NCI-H1417 treated with DMSO at 0.1 percent for 48 hours (cell line): Measurements from ENCODE around the gene RPGR.

ENCODE experiments used
- DNase-seq: peaks from one replicate; lab custom pipeline; 2025; lab: John Stamatoyannopoulos, UW

RPGR gene

GRCh38 chrX:38327775-38328081 is 419 bp upstream of the RPGR start:
- DNase-seq = no peak

DNA sequence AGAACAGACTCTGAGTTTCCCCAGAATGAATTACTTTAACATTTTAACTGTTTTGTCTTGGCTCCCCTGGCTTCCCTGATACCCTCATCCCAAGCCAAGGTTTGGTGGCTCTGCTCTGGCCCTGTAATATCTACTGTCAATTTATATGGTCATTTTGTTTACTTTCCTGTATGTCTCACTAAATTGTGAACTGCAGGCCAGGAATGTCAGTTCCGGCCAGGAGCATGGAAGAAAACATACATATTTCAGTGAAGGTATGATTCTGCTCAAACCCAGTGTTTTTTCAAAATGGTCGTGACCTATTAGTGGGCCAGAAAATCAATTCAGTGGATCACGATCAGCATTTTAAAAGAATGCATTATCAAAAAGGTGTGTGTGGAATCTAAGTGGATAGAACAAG is 1.2 kb downstream of the RPGR start:
- no peak for DNase-seq

- no peak for DNase-seq
These were observed 6.5 kb downstream of the RPGR start for GRCh38 chrX:38320819-38321218.

GRCh38 chrX:38318606-38319005 is 8.7 kb downstream of the RPGR start:
- no peak for DNase-seq

DNA sequence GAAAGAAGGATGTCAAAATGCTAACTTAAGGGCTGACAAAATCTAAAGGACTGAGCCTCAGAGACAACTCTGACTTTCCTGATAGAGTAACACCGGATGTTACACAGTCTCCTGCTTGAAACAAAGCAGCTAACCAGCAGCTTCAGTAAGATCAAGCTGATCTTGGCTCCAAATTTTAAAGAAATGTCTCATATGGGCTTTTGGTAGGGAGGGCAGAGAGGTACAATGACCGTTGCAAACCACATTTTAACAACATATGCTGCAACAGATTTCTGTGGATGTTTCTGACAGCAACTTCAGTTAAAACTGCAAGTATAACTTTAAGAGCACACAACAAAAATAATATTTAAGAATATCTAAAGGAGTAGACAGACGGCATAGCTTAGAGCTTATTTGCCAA is 9.1 kb downstream of the RPGR start:
- DNase-seq = no peak

DNA sequence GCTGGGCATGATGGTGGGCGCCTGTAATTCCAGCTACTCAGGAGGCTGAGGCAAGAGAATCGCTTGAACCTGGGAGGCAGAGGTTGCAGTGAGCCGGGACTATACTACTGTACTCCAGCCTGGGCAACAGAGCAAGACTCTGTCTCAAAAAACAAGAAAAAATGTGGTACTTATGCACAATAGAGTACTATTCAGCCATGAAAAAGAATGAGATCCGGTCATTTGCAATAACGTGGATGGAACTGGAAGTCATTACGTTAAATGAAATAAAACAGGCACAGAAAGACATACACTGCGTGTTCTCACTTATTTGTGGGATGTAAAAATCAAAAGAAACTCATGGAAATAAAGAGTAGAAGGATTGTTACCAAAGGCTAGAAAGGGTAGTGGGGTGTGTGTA is 12.1 kb downstream of the RPGR start:
- DNase-seq = no peak

DNA sequence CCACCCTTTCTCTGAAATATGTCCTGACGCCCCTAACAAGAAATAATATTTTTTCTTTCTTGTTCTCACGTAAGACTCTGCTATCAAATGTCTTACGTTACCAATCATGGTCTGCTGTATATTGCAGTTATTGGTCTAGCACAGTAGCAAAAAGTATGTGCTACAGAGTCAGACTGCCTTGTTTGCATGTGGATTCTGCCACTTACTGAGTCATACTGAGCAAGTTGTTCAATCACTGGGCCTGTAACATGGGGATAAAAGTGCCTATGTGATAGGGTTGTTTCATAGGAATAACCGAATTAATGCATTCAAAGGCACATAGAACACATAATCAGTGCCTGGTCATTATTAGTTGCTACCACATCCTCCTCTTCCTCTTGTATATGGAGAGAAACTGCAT is 14.1 kb downstream of the RPGR start:
- no peak for DNase-seq

GRCh38 chrX:38312436-38312835 is 14.9 kb downstream of the RPGR start:
- DNase-seq = no peak

GRCh38 chrX:38311743-38312142 is 15.6 kb downstream of the RPGR start:
- DNase-seq = no peak

- no peak for DNase-seq
These were observed 21.3 kb downstream of the RPGR start for GRCh38 chrX:38305971-38306370.

DNA sequence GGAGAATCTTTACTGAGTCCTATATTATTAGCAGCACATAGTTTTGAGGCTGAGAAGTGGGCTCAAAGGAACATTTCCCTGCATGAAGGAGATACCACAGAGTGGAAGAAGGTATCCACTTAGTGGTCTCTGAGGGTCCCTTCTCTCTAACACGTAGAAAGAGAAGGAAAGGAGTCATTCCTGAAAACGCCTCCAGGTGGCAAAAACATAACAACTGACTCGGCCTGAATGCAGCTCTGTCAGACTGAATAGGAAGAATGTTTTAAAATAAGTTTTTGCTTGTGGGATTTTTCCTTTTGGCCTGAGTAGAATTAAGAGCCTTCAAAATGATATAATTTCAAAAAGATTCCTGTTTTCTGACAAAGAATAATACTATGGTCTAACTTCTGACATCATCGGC is 23.3 kb downstream of the RPGR start:
- DNase-seq = no peak

DNA sequence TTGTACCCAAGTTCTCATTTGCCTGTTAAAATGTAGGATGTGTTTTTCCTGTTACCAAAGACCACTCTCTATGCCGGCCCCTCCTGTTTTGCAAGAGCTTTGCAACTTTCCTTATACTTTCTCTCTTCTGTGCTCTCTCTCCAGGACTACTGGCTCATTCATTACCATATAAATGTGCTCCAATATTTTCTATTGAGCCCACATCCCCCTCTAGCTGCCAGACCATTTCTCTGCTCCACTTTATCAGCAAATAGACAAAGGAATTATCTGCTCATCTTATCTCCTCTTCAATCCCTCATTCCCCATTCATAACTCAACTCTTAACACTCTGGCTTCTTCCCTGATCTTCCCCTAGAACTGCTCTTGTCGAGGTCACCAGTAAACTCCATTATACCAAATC is 33.6 kb downstream of the RPGR start:
- no peak for DNase-seq

DNA sequence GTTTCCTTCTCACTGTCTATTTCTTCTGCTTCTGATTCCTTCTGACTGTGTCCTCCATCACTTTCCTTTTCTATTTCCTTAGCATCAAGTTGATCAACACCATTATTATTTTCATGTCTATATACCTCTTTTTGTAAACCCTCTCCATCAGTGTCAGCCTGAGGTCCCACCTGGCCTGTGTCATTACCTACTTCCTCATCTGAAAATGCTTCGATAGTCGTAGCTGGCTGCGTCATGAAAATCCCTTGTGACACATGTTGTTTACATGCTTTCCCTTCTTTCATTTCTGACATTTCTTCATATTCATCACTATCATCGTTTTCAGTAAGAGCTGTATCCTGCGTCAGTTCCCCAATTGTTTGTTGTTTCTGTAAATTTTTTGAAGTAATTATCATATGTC is 39.6 kb downstream of the RPGR start:
- no peak for DNase-seq

DNA sequence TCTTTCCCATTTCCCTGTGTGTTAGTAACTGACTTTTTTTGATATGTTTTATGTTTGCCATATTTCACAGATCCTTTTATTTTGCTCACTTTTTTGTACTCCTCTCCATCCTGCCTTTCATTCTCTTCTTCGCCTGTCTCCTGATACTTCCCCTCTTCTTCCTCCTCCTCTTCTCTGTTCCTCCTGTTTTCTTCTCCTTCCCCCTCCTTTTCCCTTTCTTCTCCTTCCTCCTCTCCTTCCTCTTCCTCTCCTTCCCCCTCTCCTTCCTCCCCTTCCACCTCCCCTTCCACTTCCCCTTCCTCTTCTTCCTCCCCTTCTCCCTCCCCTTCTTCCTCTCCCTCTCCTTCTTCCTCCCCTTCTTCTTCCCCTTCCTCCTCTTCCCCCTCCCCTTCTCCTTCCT is 41.7 kb downstream of the RPGR start:
- no peak for DNase-seq

DNA sequence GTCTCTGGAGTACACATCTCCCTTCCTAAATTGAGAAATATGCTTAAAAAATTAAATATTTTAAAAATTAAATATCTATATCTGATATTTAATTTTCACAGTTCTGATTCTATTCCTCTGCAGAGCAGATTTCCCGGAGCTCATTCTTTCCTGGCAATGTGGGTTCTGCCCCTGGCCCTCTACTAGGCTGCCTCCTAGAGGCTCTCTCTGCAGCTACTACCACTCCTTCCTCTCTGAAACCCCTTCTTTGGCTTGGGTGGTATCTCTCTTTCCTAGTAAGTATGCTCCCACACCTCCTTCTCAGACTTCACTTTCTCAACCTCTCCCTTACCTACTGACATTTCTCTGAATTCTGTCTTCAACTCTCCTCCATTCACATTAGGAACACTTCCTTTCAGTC is 45.3 kb downstream of the RPGR start:
- DNase-seq = no peak

GRCh38 chrX:38279188-38279587 is 48.1 kb downstream of the RPGR start:
- no peak for DNase-seq

DNA sequence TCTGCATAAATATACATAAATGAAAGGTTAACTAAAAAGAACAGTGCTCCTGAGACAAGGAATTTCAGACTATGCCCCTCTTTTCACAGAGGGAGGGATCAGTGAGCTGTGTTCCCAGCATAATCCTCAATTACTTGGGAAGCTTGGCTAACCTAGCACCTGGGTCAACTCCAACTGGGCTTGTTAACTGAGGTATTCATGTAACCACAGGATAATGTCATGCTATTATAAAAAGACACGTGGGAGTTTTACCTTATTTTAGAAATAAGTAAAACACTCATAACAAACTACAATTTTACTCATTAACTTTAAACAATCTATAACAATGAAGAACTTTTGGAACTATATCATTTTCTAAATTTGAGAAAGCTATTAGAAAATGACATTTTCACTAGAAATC is 48.6 kb downstream of the RPGR start:
- no peak for DNase-seq

DNA sequence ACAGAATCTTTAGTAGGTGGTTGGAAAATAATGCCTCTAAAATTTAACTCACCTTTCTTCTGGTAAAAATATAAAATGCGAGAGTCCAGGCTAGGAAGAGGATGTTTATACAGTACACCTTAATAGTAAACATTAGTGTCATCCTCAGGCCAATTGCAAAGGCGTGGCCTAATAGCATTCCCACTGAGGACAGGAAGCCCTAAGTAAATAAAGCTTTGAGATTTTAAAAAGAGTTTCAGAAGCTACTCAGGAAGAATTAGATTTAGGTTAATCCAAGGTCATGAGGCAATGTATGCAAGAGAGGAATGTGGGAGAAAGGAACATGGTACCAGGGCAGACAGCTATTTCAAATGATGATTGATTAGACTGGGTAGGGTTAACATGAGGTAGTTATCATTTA is 49.5 kb downstream of the RPGR start:
- no peak for DNase-seq

GRCh38 chrX:38277136-38277535 is 50.2 kb downstream of the RPGR start:
- DNase-seq = no peak

DNA sequence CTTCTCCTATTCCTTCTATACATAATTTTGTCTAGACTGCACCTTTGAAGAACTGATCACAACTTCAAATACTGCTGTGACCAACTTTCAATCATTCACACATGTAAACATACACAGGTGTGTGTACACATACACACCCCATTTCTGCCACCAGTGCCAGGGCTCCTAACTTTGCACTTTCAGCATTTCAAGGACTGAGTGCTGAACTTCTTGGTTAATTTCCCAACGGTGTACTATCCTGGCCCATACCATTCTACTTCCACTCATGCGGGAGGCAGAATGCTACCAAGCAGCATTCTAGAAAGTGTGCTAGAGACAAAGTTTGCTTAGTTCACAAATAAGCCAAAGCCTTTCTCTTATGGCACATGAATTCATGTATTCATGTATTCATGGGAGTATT is 51.2 kb downstream of the RPGR start:
- no peak for DNase-seq

GRCh38 chrX:38275615-38276014 is 51.7 kb downstream of the RPGR start:
- no peak for DNase-seq

GRCh38 chrX:38273453-38273852 is 53.9 kb downstream of the RPGR start:
- no peak for DNase-seq

DNA sequence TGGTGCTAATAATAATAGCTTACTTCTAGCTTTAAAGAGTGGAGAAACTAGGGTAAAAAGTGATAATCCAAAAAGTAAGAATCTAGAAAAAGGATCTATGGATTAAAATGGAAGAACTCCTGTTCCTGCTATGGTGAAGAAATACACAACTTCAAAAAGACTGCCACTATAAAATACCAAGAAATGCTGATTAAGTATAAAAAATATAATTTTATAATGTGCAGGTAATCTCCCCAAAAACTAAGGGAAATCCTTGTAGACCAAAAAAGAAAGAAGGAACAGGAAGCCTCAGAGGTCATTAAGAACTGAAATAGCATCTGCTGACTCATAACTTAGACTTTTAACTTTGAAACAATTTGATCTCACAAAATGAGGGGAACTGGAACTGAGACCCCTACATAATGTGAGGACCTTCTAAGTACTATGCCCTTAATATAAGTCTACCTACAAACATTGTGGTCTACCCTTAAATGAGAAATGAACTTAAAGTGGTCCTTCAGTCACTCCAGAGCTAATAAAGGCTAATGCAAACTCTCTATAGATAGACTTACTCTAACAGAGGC is 56.1 kb downstream of the RPGR start:
- no peak for DNase-seq

GRCh38 chrX:38268011-38268410 is 59.3 kb downstream of the RPGR start:
- DNase-seq = no peak
